ENCODE results near the gene KCNMB2.

- no peak for TF ChIP-seq CTCF (IDR thresholded peaks at IDR 0.05)
- no peak for TF ChIP-seq ZFX (IDR thresholded peaks at IDR 0.05; ENCODE audit: borderline replicate concordance)
These were observed 122.6 kb downstream of the KCNMB2 start for GRCh38 chr3:178658694-178659325.

All from 22Rv1 (cell line).